Breast epithelium (tissue), 3 donors: ENCODE measurements around the gene AHNAK.

Experiments used
- POLR2AphosphoS5 ChIP-seq, 3 donors: sonication (generic); formaldehyde crosslinking; IDR thresholded peaks; one replicate each; pipeline ENCODE4 v1.6.1; 2017; ENCODE audit warnings: antibody characterized with exemption in 3 of 3
- TF ChIP-seq, protein P1 (sequence below), 3 donors: fragments of 450-650 bp; IDR thresholded peaks; one replicate each; pipeline ENCODE4 v1.5.1; 2016 to 2017; ENCODE audit warnings: antibody characterized with exemption in 3 of 3, mild to moderate bottlenecking in 3 of 3, moderate library complexity in 3 of 3

GRCh38 chr11:62443390-62444235 is 103.0 kb downstream of the AHNAK start:
- TF ChIP-seq, protein P1, sequence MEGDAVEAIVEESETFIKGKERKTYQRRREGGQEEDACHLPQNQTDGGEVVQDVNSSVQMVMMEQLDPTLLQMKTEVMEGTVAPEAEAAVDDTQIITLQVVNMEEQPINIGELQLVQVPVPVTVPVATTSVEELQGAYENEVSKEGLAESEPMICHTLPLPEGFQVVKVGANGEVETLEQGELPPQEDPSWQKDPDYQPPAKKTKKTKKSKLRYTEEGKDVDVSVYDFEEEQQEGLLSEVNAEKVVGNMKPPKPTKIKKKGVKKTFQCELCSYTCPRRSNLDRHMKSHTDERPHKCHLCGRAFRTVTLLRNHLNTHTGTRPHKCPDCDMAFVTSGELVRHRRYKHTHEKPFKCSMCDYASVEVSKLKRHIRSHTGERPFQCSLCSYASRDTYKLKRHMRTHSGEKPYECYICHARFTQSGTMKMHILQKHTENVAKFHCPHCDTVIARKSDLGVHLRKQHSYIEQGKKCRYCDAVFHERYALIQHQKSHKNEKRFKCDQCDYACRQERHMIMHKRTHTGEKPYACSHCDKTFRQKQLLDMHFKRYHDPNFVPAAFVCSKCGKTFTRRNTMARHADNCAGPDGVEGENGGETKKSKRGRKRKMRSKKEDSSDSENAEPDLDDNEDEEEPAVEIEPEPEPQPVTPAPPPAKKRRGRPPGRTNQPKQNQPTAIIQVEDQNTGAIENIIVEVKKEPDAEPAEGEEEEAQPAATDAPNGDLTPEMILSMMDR (IDR thresholded peaks at IDR 0.05): no peak
- peak in 2 of 3 donors; percentile 15 to 17 for TF ChIP-seq POLR2AphosphoS5 (IDR thresholded peaks at IDR 0.05)
